Activated naive CD4-positive, alpha-beta T cell treated with anti-CD3 and anti-CD28 coated beads for 36 hours (primary cell): ENCODE data around the gene NR1I2. TPM values are rescaled to one million over a fixed set of nuclear protein-coding genes. Genes with fewer than 3 reads are reported as not detected.

Experiments
- CTCF ChIA-PET: fragments of 350-600 bp; sonication (Branson Sonifier 250); formaldehyde crosslinking; loops from one replicate; lab custom pipeline; 2021; ENCODE audit warnings: antibody characterized with exemption; lab: Charles Lee
- DNase-seq: peaks from one replicate; pipeline ENCODE4 v3.0.0-alpha.2; 2020
- H3K27ac Mint-ChIP-seq: one replicate; pipeline ENCODE4 v1.8.0; 2021; ENCODE audit warnings: mild to moderate bottlenecking, mixed read lengths
- H3K27me3 Mint-ChIP-seq: one replicate; pipeline ENCODE4 v1.8.0; 2021; ENCODE audit warnings: low read depth, mixed read lengths
- H3K36me3 Mint-ChIP-seq: one replicate; pipeline ENCODE4 v1.8.0; 2021; ENCODE audit warnings: low read depth, mixed read lengths
- H3K4me1 Mint-ChIP-seq: one replicate; pipeline ENCODE4 v1.8.0; 2021; ENCODE audit warnings: low read depth, mixed read lengths
- H3K4me3 Mint-ChIP-seq: one replicate; pipeline ENCODE4 v1.8.0; 2021; ENCODE audit warnings: mild to moderate bottlenecking, moderate library complexity, mixed read lengths
- H3K9me3 Mint-ChIP-seq: one replicate; pipeline ENCODE4 v1.8.0; 2021; ENCODE audit warnings: mixed read lengths
- intact Hi-C: fragments of 100-400 bp; cut with micrococcal nuclease; formaldehyde crosslinking; loops from one replicate; pipeline ENCODE4 v1.15.1; 2023
- total RNA-seq, 2 experiments: library from RNA; stranded (reverse); gene quantifications; one replicate each; pipeline ENCODE4 v1.2.3, GENCODE V29; 2021

The NR1I2 gene
- total RNA-seq, 2 experiments from 2014 or later: 0.88 to 0.89 TPM

DNA sequence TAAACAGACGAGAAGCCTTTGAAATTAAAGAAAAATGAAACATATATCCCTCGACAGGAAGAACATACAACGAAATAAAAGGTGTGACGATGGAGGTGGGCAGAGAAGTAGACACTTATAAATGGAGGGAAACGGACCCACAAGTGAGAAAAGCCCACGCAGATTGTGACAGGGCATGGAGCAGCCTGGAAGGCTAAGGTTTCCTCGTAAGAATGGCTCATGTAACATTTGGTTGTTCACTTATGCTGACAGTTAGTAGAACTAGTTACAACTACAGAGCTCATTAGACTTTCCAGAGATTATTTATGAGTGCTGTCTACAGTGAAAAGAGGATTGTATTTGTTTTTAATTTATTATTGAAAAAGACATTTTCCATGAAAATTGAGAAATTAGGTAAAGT, 82.6 kb downstream of the NR1I2 start:
- DNase-seq: no peak
- intact Hi-C loops: no loop called here
- Mint-ChIP-seq H3K36me3 (peaks cover 44% of the 10 kb centered on the region), H3K4me1 (peaks cover 2% of the 10 kb centered on the region), H3K27ac (no peak overlapping the region), H3K9me3 (no peaks in the 10 kb centered on the region), H3K4me3 (no peak overlapping the region), H3K27me3 (no peaks in the 10 kb centered on the region)
- CTCF ChIA-PET: interaction anchor here (1.3 to 1.5 kb wide), 2 partner anchors 41 to 283 kb away, joined by 3 read pairs; no protein-coding TSS in a partner anchor

Other genes with a start within 250 kb of the NR1I2 start
- under 1 TPM; 0.14 to 0.40 TPM for gene CD80, start 222.5 kb upstream of the NR1I2 start, total RNA-seq
- 1 to 10 TPM; 2.6 to 3.1 TPM for gene ADPRH, start 202.6 kb upstream of the NR1I2 start, total RNA-seq
- gene PLA1A, start 184.2 kb upstream of the NR1I2 start, total RNA-seq: under 1 TPM in 1 of 2 experiments, not detected in 1; 0.19 TPM
- 1 to 10 TPM in 1 of 2 experiments, under 1 TPM in 1; 0.72 to 1.5 TPM for gene POPDC2, start 121.5 kb upstream of the NR1I2 start, total RNA-seq
- 100 to 1,000 TPM; 104 to 113 TPM for gene COX17, start 104.7 kb upstream of the NR1I2 start, total RNA-seq
- gene CFAP91, start 79.1 kb upstream of the NR1I2 start, total RNA-seq: under 1 TPM; 0.26 to 0.57 TPM